ENCODE data around the gene SH2D4B.

SH2D4B gene

DNA sequence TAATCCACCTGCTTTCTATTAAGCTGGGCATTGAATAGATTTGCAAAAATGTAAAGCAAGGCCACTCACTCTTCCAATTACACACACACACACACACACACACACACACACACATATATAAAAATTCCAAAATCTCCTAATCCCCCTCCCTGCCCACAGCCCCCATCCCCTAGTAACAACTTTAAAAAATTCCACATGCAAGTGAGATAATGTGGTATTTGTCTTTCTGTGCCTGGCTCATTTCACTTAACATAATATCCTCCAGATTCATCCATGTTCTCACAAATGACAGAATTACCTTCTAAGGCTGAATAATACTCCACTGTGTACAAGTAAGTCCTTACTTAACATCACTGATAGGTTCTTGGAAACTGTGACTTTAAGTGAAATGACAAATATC, 24.2 kb downstream of the SH2D4B start:
- TF ChIP-seq, protein P1, sequence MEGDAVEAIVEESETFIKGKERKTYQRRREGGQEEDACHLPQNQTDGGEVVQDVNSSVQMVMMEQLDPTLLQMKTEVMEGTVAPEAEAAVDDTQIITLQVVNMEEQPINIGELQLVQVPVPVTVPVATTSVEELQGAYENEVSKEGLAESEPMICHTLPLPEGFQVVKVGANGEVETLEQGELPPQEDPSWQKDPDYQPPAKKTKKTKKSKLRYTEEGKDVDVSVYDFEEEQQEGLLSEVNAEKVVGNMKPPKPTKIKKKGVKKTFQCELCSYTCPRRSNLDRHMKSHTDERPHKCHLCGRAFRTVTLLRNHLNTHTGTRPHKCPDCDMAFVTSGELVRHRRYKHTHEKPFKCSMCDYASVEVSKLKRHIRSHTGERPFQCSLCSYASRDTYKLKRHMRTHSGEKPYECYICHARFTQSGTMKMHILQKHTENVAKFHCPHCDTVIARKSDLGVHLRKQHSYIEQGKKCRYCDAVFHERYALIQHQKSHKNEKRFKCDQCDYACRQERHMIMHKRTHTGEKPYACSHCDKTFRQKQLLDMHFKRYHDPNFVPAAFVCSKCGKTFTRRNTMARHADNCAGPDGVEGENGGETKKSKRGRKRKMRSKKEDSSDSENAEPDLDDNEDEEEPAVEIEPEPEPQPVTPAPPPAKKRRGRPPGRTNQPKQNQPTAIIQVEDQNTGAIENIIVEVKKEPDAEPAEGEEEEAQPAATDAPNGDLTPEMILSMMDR (conservative IDR thresholded peaks at IDR 0.05) = no peak
- H3K27ac ChIP-seq = no peak overlapping the region

DNA sequence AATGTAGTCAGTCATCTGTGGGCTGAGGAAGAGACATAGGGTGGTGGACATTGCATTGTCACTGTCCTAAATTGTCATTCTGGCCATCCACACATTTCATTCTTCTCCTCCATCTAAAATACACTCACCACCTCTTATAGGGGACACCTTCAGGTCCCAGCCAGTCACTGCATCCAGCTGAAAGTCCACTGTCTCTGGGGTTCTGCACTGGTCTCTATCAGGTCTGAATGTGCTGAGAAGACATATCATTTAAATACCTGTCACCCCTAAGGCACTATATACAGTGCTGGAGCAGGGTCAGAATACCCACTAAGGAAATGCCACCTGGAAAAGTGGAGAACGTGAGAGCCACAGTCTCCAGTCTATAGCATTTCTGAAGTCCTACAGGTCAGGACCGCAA, 29.6 kb downstream of the SH2D4B start:
- TF ChIP-seq, protein P1 (conservative IDR thresholded peaks at IDR 0.05) = peak; percentile 13; the same call in 1 of the 2 replicates
- H3K27ac ChIP-seq = no peak overlapping the region

DNA sequence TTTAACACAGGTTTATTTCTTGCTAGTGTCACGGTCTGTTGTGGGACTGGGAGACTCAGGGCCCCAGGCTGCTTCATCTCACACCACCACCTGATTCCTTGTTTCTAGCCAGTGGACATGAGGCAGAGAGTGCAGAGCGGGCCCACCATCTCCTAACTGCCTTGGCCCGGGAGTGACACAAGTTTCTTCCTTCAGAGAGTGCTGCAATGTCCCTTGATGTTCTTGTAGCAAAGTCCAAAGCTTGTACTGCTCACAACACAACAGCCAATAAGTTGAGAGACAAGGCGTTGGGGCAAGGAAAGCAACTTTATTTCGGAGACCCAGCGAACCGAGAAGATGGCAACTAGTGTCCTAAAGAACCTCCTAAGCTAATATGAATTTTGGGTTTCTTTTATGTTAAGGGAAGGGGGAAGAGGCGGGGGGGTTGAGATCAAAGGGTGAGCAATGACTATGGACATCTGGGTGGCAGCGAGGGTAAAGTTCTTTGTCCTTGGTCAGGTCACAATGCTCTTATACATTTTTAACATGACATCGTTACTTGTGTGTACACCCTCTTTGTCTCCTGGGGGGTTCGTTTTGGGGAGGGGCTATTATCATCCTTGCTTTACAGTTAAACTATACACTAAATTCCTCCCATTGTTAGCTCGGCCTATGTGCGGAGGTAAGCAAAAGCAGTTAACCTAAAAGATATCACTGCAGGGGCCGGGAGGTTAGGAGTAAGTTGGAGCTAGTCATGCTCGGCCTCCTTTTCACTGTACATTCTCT, 31.6 kb downstream of the SH2D4B start:
- TF ChIP-seq, protein P1 (conservative IDR thresholded peaks at IDR 0.05) = no peak
- H3K27ac ChIP-seq = no peak overlapping the region

DNA sequence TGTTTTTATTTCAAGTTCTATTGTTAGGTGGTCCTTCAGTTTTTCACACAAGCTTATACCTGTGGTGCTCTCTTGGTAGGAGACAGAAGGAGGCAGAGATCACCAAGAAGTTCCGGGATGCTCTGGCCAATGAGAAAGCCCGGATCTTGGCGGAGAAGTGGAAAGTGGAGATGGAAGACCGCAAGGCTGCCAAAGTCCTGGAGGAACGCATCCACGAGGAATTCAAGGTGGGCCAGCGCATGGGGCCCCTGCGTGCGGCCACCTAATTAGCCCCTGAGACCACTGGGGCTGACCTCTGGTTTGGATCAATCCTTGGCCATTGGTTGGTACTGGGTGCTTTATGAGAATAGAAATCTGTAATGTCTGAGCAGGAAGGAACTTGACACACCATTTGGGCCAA, 33.6 kb downstream of the SH2D4B start:
- no peak overlapping the region for H3K27ac ChIP-seq
- TF ChIP-seq, protein P1 (conservative IDR thresholded peaks at IDR 0.05) = no peak

DNA sequence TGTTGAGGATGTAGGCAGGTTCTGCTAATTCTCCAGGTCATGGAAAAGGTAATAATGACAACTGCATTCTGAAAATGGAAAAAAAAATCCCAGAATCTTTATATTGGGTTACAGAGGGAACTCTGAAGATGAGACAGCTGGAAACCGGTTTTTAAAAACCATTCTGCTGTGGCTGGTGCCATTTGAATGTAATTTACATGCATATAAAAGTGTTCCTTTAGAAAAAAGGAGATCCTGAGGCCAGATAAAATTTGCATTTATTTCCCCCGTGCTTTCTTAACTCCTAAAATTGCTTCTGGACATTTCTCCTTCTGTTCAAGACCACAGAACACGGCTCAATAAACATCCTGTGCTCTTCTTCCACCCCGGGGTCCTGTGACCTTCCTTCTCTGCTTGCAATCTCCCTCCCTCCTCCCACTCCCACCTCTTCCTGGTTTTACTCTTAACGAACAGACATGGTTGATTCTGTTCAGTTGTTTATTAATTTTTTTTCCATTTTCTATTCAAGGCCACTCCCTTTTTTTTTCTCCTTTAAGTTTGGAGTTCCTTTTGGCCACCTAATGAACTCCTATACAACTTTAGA, 41.6 kb downstream of the SH2D4B start:
- H3K27ac ChIP-seq = no peak overlapping the region
- TF ChIP-seq, protein P1 (conservative IDR thresholded peaks at IDR 0.05) = no peak

DNA sequence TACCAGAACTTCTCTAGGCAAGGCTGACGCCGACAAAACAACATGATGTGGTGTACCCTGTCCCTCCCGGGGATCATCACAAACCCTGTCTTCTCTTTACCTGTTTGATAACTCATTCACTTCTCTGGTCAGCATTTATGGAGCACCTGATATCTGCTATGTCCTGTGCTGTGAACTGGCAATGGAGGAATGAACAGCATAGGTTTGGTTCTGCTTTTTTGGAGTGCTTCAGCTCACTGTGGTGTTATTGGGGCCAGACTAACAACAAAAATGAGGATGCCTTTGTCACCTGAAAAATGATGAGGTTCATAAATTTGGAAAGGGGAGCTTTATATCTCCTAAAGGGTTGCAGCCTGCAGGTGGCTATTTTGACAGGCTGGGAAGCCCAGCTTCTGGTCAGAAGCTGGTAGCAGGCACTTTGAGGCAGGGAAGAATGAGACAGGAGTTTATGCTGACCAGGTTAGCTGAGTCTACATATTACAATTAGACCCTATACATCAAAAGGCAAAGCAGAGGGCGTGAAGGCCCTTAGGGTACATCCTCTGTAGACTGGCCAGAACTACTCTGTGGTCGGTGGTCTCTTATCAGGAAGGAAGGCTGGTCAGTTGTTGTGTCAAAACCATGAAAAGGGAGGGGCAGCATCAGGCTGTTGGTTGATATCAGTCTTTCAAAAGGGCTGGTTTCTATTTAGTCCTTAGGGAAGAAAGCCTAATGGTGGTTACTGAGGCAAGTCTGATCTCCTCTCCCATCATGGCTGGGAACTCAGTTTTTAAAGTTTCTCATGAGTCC, 42.3 kb downstream of the SH2D4B start:
- no peak overlapping the region for H3K27ac ChIP-seq
- TF ChIP-seq, protein P1 (conservative IDR thresholded peaks at IDR 0.05) = no peak

All from VCaP (cell line).